GM12801 (cell line): ENCODE measurements around the gene MIS18A.

Source experiments
- CTCF ChIP-seq: IDR thresholded peaks from one replicate; pipeline ENCODE4 v1.5.1; 2011; ENCODE audit warnings: control low read depth; ENCODE audit not compliant: insufficient read length; ENCODE audit errors: extremely low read depth

The MIS18A gene

GRCh38 chr21:32237021-32237420, 41.8 kb downstream of the MIS18A start:
- TF ChIP-seq CTCF: no peak

GRCh38 chr21:32233722-32234301, 45.0 kb downstream of the MIS18A start:
- no peak for TF ChIP-seq CTCF

GRCh38 chr21:32233055-32233546, 45.7 kb downstream of the MIS18A start:
- TF ChIP-seq CTCF: no peak

- no peak for TF ChIP-seq CTCF
Observed at GRCh38 chr21:32226444-32226843, 52.4 kb downstream of the MIS18A start.
